Esophagus muscularis mucosa (tissue), 4 donors: ENCODE results near the gene AP2B1. TPM values are rescaled to one million over a fixed set of nuclear protein-coding genes. Genes with fewer than 3 reads are reported as not detected.

Experiments
- DNase-seq: peaks from one replicate; pipeline ENCODE4 v3.0.0-alpha.2; 2017; ENCODE audit errors: extremely low spot score
- H3K27ac ChIP-seq, 4 donors: fragments of 200-600 bp; sonication (generic); replicated peaks in 1 of 4; 1 replicate in 3 of 4; 2 replicates in 1 of 4; pipeline ENCODE4 v1.5.1; 2016 to 2019; ENCODE audit warnings: mild to moderate bottlenecking in 1 of 4
- H3K27me3 ChIP-seq, 4 donors: fragments of 200-600 bp; sonication (generic); one replicate each; pipeline versions ENCODE4 v1.5.1 to v1.6.0; 2016 to 2019
- H3K36me3 ChIP-seq, 4 donors: fragments of 200-600 bp; sonication (generic); one replicate each; pipeline ENCODE4 v1.5.1; 2016 to 2019
- H3K4me1 ChIP-seq, 4 donors: fragments of 200-600 bp; sonication (generic); one replicate each; pipeline ENCODE4 v1.5.1; 2016 to 2019
- H3K4me3 ChIP-seq, 4 donors: fragments of 200-600 bp; sonication (generic); 1 replicate in 2 of 4; 2 replicates in 2 of 4; pipeline ENCODE4 v1.5.1; 2016 to 2019; ENCODE audit warnings: mild to moderate bottlenecking in 4 of 4, moderate library complexity in 1 of 4
- H3K9me3 ChIP-seq, 4 donors: fragments of 200-600 bp; sonication (generic); 1 replicate in 3 of 4; 2 replicates in 1 of 4; pipeline ENCODE4 v1.5.1; 2016 to 2019
- EP300 ChIP-seq: sonication (generic); formaldehyde crosslinking; IDR thresholded peaks from one replicate; pipeline ENCODE4 v1.6.1; 2017; ENCODE audit warnings: antibody characterized with exemption
- POLR2A ChIP-seq: fragments of 450-650 bp; IDR thresholded peaks from one replicate; pipeline ENCODE4 v1.6.1; 2017; ENCODE audit warnings: antibody characterized with exemption, moderate library complexity, mild to moderate bottlenecking, low read depth
- POLR2AphosphoS5 ChIP-seq, 2 donors: sonication (generic); formaldehyde crosslinking; IDR thresholded peaks; one replicate each; pipeline ENCODE4 v1.6.1; 2017; ENCODE audit warnings: antibody characterized with exemption in 2 of 2
- WGBS: methylation state at CpG from one replicate; pipeline ENCODE4 v1.1.5; 2018; 5-methylcytosine and 5-hydroxymethylcytosine counted together
- intact Hi-C: fragments of 100-400 bp; cut with DNase I; formaldehyde crosslinking; loops from one replicate; pipeline ENCODE4 v1.15.1; 2023
- total RNA-seq, 4 donors: library from RNA; depleted of rRNA; stranded (reverse); fragments of >200 nt; gene quantifications; one replicate each; pipeline versions ENCODE4 v1.1.0 to v1.2.1, GENCODE V29; 2016
- TF ChIP-seq, protein P1 (sequence below), 3 experiments: fragments of 200-600 bp in 2 of 3; fragments of 450-650 bp in 1 of 3; sonication (generic) in 2 of 3; IDR thresholded peaks; one replicate each; pipeline ENCODE4 v1.5.1; 2017 to 2019; ENCODE audit warnings: antibody characterized with exemption in 3 of 3, mild to moderate bottlenecking in 2 of 3, moderate library complexity in 1 of 3

AP2B1 gene
- total RNA-seq, 4 donors from 2014 or later: 108 to 276 (median 155) TPM

DNA sequence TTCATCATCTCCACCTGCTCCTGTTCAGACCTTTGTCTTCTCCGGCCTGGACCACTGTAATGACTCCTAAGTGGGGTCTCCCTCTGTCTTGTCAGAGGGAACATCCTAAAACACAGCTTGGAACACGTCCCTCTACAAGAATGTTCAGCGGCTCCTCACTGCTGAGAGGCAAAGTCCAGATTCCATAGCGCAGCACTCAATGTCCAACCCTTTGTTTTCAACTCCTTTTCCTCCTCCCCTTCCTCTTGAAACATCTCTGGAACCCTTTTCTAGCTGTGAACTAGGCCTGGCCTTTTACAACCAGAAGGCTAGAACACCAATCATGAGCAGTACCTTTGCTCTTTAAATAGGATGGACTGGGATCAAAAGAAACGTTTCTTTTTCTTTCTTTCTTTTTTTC is 174.5 kb downstream of the AP2B1 start:
- Histone ChIP-seq H3K4me3 (no peak overlapping the region), H3K36me3 (no peaks in the 10 kb centered on the region), H3K27ac (no peak overlapping the region), H3K27me3 (no peaks in the 10 kb centered on the region), H3K4me1 (peaks cover 10 to 30% (median 27%) of the 10 kb centered on the region in 4 donors), H3K9me3 (no peaks in the 10 kb centered on the region)
- intact Hi-C loops: no loop called here
- 88% methylated on average over 5 of the region's 5 CpGs for WGBS
- TF ChIP-seq POLR2A: no peak
- no peak for TF ChIP-seq POLR2AphosphoS5 (IDR thresholded peaks at IDR 0.05)
- TF ChIP-seq, protein P1, sequence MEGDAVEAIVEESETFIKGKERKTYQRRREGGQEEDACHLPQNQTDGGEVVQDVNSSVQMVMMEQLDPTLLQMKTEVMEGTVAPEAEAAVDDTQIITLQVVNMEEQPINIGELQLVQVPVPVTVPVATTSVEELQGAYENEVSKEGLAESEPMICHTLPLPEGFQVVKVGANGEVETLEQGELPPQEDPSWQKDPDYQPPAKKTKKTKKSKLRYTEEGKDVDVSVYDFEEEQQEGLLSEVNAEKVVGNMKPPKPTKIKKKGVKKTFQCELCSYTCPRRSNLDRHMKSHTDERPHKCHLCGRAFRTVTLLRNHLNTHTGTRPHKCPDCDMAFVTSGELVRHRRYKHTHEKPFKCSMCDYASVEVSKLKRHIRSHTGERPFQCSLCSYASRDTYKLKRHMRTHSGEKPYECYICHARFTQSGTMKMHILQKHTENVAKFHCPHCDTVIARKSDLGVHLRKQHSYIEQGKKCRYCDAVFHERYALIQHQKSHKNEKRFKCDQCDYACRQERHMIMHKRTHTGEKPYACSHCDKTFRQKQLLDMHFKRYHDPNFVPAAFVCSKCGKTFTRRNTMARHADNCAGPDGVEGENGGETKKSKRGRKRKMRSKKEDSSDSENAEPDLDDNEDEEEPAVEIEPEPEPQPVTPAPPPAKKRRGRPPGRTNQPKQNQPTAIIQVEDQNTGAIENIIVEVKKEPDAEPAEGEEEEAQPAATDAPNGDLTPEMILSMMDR (IDR thresholded peaks at IDR 0.05): no peak
- no peak for TF ChIP-seq EP300
- no peak for DNase-seq

DNA sequence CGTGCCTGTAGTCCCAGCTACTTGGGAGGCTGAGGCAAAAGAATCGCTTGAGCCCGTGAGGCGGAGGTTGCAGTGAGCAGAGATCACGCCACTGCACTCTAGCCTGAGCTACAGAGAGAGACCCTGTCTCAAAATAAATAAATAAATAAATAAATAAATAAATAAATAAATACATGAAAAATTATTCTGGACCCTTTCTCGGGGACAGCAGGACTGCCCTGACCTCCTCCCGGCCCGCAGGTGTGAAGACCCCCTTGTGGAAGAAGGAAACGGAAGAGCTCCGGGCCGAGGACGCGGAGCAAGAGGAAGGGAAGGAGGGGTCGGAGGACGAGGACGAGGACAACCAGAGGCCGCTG is 176.6 kb downstream of the AP2B1 start:
- Histone ChIP-seq H3K9me3 (no peaks in the 10 kb centered on the region), H3K4me3 (peak overlapping the region; percentile 54 to 64 (median 56)), H3K27ac (peak overlapping the region; percentile 62 to 79 (median 66)), H3K36me3 (no peaks in the 10 kb centered on the region), H3K27me3 (no peaks in the 10 kb centered on the region), H3K4me1 (peaks cover 10 to 46% (median 40%) of the 10 kb centered on the region in 4 donors)
- WGBS: 34% methylated on average over 17 of the region's 17 CpGs
- TF ChIP-seq EP300: no peak
- intact Hi-C loops: loop anchor here (2.0 kb wide), 1 partner anchor 41 kb away; no protein-coding TSS in a partner anchor
- DNase-seq: no peak

DNA sequence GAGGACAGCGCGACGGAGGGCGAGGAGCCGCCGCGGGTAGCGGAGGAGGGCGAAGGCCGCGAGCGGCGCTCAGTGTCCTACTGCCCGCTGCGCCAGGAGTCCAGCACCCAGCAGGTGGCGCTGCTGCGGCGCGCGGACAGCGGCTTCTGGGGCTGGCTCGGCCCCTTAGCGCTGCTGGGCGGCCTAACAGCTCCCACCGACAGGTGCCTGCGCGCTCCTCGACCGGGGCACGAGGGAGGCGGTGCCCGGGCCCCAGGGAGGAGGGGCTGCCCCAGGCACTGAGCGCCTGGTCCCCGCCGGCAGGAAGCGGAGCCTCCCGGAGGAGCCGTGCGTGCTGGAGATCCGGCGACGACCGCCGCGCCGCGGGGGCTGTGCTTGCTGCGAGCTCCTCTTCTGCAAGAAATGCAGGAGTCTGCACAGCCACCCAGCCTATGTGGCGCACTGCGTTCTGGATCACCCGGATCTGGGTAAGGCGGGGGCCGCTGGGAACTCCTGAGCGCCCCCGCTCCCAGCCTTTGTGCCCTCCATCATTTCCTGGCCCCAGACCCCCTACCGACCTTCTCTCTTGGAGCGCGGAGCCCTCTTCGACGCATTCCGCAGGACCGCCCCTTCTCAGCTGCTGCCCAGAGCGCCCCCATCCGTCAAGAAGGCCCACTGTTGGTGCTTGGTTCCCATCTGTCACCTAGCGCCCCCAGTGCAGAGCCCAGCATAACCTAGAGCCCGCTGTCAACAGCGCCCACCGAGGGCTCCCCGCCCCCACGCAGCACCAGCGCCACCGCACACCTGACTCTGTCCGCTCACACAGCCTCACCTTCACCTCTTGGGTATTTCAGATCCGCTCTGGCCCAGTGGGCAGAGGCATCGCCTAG is 177.2 kb downstream of the AP2B1 start:
- H3K4me1 ChIP-seq: peaks cover 10 to 46% (median 40%) of the 10 kb centered on the region in 4 donors
- no peaks in the 10 kb centered on the region for H3K27me3 ChIP-seq
- H3K9me3 ChIP-seq: no peaks in the 10 kb centered on the region
- peak overlapping the region; percentile 54 to 64 (median 56) for H3K4me3 ChIP-seq
- peak; percentile 95 for DNase-seq
- H3K36me3 ChIP-seq: no peaks in the 10 kb centered on the region
- peak overlapping the region; percentile 62 to 79 (median 66) for H3K27ac ChIP-seq
- intact Hi-C loops: loop anchor here (2.0 kb wide), 1 partner anchor 40 kb away; no protein-coding TSS in a partner anchor
- TF ChIP-seq POLR2AphosphoS5 (IDR thresholded peaks at IDR 0.05) (peak; percentile 71 to 80), POLR2A (no peak)
- TF ChIP-seq, protein P1 (IDR thresholded peaks at IDR 0.05): peak; percentile 95 to 98 (median 96)
- WGBS: 11% methylated on average over 36 of the region's 75 CpGs

DNA sequence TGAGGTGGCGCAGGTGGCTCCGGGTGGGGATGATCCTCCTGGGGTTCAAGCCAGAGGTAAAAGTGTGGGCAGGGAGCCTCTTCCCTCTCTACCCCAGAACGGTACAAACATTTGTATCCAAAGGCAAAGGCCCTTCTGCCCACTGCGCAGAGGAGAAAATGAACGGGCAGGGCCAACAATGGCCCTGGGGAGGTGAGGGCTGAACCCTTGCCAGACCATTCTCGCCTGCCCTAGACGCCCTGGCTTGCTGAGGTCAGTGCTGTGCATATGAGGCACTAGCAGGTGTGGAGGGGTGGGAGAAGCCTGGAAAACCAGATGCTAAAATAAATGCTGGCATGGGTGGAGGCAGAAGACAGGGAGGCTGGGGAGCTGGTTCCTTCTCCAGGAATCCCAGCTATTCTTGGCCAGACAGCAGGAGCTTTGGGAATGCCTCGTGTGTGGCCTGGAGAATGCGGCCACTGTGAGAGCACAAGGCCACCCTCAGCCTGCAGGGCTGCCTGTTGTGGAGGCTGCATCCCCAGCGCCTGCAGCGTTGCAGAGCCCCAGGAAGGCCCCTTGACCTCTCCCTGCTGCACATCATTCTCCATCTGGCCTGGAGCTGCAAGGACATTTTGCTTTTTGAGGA is 178.1 kb downstream of the AP2B1 start:
- Histone ChIP-seq H3K4me1 (peaks cover 10 to 46% (median 40%) of the 10 kb centered on the region in 4 donors), H3K36me3 (no peaks in the 10 kb centered on the region), H3K9me3 (no peaks in the 10 kb centered on the region), H3K27me3 (no peaks in the 10 kb centered on the region), H3K27ac (peak overlapping the region; percentile 62 to 79 (median 66)), H3K4me3 (peak overlapping the region in 1 of 4 donors; percentile 64)
- 60% methylated on average over 9 of the region's 11 CpGs for WGBS
- TF ChIP-seq POLR2AphosphoS5 (IDR thresholded peaks at IDR 0.05): peak in 1 of 2 donors; percentile 25
- TF ChIP-seq POLR2A: no peak
- no peak for TF ChIP-seq EP300
- TF ChIP-seq, protein P1 (IDR thresholded peaks at IDR 0.05): no peak
- intact Hi-C loops: loop anchor here (2.0 kb wide), 1 partner anchor 40 kb away; no protein-coding TSS in a partner anchor
- DNase-seq: no peak
